ENCODE results near the gene B4GAT1.
A peak's percentile ranks its signal among the peaks of the same experiment; 100 is the strongest.
"Not testable (repeated sequence)": the region's sequence is repeated elsewhere in the genome, so short reads cannot be mapped to it uniquely, and the experiment has no call there.

Gene B4GAT1

DNA sequence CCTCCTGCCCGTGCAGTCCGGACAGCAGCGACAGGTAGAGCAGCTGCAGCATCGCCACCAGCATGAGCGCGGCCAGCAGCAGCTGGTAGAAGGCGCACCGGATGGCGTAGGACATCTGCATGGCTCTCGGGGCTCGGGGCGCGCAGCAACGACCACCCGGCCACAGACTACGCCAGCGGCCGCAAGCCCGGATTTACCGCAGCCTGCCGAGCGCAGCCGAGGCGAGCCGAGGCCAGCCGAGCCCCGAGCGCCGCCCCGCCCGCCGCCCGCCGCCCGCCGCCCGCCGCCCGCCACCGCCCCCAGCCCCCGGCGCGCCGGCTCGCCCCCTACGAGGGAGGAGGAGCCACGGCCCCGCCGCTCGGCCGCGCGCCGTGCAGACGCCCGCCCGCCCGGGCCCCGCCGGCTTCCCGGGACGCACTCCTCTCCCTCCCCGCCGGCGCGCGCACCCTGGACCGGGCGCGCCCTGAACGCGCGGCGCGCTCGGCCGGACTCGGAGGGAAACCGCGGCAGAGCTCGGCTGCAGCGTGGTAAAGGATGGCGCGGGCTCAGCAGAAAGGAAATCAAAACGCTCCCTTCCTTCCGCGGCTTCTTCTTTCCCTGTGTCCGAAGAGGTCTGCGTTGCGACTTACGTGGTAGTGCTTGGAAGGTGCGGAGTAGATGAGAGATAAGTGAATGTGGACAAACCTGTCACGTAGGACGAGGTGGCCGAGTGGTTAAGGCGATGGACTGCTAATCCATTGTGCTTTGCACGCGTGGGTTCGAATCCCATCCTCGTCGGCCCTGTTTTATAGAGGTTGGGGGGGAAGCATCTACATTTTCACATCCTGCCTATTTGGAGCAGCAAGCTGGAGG is at the start of gene B4GAT1:
B4GAT1 (minus strand) TSS at position 205 of the 852 bp plus-strand sequence; CDS start at position 121, 84 bp downstream.
- DNase-seq: peak; percentile 73

DNA sequence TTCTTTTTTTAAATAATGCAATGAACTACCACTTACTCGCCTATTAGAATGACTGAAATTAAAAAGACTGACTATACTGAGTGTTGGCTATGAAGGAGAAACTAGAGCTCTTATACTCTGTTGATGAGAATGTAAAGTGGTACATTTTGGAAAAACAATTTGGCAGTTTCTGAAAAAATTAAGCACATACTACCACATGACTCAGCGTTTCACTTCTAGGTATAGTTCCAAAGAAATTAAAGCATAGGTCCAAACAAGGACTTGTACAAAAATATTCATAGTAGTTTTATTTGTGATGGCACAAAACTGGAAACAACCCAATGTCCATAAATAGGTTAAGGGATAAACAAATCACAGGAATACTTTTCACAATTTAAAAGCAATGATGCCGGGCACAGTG is 46.5 kb upstream of the B4GAT1 start:
- DNase-seq: no peak

DNA sequence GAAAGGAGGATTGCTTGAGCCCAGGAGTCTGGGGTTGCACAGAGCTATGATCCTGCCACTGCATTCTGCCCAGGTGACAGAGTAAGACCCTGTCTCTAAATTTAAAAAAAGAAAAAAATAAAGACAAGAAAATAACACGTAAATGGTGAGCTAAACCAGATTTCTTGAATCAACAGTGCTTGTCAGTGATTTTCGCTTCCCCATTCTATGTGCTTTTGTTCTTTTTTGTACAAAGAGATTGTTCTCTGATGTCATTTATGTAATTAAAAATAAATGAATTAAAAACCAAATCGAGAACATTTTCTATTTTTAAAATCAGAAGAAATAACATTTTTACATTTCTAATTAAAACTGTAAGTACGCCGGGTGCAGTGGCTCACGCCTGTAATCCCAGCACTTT is 43.9 kb upstream of the B4GAT1 start:
- DNase-seq: no peak

DNA sequence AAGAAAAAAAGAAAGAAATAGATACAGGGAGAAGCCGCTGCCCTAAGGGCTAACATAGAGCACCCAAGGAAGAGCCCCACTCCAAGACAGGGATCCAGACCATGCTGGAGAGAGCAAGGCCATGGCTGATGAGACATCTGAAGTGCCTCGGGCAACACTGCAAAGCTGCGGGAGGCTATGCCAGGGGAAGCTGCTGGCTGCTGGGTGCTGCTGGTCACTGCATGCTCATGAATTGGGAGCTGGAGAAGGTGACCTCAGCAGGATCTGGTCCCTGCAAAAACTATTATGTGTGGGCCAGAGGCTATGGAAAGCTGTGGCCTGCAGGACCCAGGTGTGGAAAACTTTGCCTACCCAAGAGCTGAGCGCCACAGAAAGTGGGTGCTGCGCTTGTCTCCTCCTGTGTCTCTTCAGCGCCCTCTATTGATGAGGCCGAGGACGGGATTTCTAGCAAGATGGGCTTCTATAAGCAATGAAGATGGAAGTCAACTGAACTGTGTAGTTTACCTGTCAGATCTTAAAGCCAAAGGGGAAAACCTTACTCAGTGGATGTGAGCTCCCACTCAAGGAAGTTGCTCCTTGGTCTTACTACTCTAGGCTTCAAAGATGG is 41.5 kb upstream of the B4GAT1 start:
- no peak for DNase-seq

DNA sequence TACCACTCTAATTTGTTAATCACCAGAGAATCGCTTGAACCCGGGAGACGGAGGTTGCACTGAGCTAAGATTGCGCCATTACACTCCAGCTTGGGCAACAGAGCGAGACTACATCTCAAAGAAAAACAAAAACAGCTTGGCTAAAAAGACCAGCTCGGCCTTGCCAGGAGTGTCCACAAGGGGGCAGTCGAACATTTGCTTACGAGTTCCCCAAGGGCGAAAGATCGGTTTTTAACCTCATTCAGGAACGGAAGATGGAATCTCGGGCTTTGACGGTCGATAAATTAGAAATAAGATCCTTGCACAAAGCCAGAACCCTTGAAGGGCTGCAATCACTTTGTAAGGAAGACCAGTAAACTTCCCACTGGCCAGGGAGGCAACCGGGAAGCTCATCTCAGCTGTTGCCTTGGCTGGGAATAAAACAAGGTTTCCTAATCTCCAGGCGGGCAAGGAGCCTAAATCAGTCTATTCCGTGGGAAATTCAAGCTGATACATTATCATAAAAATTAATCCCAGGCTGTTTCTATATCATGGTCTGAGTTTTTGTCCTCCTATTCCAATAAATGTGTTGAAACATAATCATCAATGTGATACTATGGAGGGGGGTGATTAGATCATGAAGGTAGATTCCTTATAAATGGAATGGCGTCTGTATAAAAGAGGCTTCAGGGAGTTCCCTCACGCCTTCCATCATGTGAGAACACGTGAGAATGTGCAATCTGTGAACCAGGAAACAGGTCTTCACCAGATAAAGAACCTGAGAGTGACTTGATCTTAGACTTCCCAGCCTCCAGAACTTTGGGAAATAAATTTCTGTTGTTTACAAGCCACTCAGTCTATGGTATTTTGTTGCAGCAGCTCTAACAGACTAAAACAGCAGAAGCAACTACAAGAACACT is 39.0 kb upstream of the B4GAT1 start:
- peak; percentile 73 for DNase-seq

DNA sequence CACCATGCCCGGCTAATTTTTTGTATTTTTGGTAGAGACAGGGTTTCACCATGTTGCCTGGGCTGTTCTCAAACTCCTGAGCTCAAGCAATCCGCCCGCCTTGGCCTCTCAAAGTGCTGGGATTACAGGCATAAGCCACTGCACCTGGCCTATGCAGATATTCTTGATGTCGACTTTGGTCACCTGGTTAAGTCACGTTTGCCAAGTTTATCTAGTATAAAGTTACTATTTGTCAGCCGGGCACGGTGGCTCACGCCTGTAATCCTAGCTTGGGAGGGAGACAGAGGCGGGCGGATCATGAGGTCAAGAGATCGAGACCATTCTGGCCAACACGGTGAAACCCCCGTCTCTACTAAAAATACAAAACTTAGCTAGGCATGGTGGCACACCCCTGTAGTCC is 36.9 kb upstream of the B4GAT1 start:
- DNase-seq: not testable (repeated sequence)

DNA sequence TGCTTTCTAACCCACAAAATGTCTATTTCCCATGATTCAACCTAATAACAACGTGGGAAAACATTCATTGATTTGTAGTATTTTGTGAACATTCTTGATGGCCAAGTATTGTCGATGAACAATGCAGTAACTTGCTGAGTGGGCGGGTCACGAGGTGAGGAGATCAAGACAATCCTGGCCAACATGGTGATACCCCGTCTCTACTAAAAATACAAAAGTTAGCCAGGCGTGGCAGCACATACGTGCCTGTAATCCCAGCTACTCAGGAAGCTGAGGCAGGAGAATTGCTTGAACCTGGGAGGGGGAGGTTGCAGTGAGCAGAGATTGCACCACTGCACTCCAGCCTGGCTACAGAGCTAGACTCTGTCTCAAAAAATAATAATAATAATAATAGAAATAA is 32.8 kb upstream of the B4GAT1 start:
- not testable (repeated sequence) for DNase-seq

DNA sequence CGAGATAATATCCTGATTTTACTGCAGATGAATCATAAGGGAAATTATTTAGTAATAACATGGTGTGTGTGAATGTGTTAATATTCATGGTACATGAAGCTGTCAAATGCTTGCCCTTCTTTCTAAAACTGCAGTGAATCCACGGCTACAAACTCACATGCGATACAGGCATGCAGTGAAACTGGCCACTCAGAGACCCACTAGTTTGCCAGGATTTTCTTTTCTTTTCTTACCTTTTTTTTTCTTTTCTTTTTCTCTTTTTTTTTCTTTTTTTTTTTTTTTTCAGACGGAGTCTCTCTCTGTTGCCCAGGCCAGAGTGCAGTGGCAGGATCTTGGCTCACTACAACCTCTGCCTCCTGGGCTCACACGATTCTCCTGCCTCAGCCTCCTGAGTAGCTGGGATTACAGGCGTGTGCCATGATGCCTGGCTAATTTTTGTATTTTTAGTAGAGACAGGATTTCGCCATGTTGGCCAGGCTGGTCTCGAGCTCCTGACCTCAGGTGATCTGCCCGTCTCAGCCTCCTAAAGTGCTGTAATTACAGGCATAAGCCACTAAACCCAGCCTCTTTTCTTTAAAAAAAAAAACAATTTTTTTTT is 26.4 kb upstream of the B4GAT1 start:
- not testable (repeated sequence) for DNase-seq

DNA sequence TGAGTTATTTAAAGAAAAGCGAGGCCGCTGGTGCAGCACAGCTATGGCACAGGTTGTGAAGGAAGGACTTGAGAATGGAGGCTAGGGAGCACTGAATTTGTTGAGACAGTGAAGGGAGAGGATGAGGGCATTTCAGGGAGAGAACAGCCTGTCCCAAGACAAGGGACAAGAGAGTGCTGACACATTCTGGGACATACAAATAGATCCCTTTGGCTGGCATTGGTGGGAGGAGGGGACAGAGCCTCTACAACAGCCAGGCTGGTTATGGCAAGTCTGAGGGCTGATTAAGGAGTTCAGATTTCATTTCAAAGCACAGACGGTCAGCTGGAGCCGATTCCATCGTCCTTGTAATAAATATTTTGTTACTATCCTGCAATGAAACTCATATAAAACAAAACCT is 25.8 kb upstream of the B4GAT1 start:
- no peak for DNase-seq

DNA sequence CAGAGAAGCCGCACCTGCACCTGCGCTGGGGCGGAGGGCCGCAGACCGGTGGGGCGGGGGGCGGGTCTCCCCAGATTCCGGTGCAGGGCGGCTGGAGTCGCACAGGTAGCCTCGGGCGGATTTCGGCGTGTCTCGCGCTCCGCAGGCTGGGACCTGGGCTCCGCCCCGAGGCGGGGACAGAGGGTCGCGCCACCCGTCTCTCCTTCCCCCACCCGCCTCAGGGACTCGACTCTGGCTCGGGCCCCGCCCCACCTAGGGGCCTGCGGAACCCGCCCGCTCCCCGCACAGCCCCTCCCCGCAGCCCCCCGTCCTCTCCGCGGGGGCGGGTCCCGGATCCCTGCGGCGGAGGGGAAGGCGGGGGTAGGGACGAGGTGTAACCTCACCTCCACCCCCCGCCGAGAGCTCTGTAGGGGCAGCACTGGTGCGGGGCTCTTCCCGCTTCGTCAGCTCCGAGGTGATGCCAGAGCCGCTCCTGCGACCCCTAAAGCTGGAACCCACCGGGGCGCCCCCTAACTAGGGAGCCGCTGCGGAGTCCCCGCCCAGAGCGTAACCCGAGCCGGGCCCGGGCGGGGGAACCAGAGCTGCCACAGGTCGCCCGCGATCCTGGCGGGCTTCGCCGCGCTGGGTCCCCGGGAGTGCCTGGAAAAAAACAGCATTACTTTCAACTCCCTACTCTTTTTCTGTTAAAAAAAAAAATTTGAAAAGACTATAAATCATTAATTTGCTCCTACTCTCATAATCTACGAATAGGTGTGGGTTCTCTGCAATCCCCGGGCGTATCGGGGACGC is 24.4 kb upstream of the B4GAT1 start, which contains the start of gene SLC29A2:
SLC29A2 (minus strand) TSS at position 134 of the 789 bp plus-strand sequence. CDS start 169 bp downstream, outside the sequence.
- DNase-seq: peak; percentile 97

DNA sequence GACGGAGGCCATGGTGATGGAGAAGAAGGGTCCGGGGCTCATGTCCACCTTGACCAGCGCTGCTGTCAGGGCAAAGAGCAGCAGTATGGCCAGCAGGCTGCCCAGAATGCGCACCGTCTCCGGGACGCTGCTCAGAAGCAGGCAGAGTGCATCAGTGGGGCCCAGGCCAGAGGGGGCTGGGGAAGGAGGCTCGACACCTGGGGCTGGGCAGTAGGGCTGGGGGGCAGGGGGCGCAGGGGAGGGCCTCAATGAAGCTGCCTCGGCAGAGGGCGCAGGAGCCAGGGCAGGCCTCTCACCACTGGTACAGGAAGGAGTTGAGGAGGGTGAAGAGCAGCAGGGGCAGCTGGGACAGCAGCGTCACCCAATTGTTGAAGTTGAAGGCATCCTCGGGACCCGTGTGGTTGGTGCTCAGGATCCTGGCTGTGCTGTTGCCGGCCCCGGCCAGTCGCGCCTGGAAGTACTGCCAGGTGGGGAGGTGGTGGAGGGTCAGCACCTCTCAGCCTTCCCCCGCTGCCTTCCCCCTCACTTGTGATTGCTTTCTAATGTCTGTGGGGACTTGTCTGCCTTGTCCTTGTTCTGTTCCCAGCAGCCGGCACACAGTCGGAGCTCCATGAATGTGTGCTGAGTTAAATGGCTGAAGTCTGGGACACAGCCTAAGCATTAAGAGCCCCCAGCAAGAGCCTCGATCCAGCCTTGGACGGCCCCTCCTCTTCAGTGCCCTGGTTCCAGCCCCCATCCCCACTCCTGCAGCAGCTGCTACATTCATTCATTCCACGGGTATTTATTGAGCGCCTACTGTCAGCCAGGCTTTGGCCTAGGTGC is 21.9 kb upstream of the B4GAT1 start:
- no peak for DNase-seq

DNA sequence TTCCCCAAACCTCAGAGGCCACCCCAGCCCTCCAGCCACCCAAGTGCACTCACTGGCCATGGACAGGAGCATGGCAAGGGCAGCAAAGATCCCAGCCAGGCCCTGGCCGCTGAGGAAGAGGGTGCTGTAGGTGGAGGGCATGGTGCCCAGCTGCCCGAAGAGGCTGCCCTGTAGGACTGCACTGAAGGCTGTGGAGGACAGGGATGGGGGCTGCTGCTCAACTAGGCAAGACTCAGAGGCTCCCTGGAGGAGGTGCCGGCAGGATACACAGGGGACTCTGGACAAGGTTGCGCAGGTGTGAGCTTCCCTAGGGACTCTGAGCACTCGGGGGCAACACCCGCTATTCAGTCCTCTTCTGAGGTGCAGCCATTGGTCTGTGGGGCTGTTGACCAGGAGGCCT is 21.1 kb upstream of the B4GAT1 start:
- DNase-seq: no peak

DNA sequence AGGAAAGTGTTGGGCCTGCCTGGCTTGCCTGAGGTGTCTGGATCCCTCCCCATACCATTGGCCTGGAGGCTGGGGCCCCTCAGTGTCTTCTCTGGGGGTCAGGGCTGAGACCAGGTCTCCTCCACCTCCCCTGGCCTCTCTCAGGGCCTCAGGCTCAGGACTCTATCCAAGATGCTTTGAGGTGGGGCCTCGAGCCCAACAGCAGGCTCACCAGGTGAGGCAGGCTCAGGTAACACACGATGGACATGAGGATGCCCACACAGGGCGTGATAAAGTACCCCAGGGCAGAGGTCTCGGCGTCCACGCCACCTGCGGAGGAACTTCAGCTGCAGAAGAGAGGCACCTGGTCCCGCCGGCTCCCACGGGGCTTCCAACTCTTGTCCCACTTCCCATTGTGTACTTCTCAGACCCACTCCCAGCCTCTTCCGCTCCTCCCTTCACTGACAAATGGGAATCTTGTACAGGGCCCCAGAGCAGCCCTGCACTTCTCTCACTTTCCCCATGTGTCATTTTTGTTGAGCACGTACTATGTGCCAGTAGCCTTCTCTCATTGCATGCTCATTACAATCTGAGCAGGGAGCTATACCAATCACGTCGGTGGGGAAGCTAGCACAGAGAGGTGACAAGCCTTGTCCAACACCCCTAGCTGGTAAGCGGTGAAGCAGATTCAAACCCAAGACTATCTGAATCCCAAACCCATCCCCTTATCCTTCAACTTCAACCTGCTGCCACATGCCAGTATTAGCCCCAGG is 20.3 kb upstream of the B4GAT1 start:
- DNase-seq: no peak

DNA sequence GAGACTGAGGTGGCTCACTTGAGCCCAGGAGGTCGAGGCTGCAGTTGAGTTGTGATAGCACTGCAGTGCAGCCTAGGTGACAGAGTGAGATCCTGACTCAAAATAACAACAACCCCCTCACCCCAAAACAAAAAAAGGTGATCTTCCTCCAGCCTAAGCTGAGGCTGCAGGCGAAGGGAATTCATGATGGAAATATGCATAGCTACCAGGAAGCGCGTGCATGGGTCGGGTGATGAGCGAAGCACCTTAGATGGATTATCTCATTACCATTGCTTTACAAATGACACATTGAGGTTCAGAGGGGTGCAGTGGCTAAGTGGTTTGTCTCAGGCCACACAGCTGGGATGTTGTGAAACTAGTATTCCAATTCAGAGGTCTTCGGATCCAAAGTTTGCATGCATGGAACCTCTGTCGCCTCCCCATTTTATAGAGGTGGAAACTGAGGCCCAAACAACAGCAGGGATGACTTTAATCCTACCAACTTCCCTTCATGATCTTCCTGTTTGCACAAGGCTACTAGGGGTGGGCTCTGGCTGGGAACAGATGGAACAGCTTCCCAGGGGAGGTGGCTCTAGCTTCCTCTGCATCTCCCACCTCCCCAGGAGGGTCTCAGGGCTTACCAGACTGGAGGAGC is 19.5 kb upstream of the B4GAT1 start:
- DNase-seq: no peak

DNA sequence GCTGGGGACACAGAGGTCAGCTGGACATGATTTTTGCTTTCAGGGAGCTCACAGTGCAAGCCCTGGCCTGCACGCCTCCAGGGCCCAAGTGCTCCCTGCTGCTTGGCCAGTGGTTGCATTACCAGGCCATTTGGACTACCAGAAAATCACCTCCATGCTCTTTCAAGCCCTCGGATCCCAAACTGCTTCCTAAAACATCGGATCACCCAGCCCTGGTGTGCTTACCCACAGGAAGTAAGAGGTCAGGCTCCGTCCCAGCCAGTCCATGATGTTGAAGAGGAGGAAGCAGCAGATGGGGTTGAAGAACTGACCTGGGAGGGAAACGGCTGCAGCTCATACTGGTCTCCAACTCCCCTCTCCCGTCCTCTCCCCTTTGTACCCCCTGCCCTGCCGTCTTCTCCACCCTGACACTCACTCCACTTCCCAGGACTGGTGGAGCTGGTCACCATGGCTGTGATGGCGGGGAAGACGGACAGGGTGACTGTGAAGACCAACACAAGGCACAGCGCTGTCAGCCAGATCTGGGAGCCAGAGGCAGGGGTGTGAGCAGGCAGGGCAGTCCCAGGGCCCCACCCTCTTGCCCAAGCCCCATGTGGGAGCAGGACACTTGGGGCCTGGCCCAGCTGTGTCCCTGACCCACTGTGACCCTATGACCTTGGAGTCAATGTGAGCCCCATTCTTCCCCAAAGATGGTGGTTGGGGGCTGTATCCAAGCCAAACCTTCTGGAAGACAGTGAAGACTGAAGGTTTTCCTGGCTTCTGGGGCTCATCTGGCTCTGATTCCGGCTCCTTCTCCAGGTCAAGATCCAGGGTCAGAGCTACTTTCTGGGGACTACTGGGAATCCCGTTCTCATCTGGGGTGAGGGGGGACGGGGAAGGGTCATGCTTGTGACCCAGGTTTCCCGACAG is 18.5 kb upstream of the B4GAT1 start:
- DNase-seq: no peak

DNA sequence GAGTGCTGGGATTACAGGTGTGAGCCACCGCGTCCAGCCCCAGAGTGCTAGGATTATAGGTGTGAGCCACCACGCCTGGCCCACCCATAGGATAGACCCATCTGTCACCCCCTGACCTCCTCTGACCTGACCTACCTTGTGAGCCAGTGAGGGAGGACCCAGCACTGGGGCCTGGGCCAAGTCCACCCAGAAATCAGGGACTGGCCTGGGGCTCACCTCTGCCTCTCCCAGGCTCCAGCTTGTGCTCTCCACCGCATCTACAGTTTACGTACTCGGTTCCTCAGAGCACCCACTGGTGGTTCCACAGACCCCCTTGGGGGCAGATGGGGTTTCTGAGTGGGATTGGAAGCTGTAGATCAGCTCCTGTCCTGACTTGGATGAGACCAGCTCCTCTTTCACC is 17.7 kb upstream of the B4GAT1 start:
- no peak for DNase-seq

DNA sequence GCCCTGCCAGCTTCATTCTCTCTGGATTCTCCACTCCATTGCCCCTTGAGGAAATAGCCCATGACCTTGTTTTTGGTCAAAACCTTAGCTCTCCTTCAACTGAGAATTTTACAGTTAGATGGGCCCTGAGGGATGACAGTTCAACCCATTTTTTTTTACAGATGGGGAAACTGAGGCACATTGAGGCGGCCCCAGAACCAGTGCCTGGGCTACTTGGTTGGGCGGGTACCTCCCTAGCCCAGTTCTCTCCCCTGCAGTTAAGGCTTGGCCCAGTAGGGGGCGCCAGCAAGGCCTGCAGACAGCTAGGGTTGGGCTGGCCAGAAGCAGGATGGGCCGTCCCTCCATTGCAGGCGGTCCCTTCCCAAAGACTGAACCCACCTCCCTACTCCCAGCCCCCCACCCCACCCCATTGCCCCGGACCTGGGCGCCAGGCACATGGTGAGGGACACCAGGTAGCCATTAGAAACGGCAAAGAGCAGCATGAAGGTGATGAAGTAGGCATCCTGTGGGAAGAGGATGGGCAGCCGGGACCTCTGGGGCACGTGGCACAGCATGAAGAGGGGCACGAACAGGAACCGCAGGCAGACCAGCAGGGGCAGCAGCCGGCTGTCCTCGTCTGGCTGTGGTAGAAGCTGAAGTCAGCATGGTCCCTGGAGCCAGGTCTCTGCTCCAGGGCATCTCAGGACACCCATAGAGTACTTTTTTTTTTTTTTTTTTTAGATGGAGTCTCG is 16.5 kb upstream of the B4GAT1 start:
- DNase-seq: no peak

DNA sequence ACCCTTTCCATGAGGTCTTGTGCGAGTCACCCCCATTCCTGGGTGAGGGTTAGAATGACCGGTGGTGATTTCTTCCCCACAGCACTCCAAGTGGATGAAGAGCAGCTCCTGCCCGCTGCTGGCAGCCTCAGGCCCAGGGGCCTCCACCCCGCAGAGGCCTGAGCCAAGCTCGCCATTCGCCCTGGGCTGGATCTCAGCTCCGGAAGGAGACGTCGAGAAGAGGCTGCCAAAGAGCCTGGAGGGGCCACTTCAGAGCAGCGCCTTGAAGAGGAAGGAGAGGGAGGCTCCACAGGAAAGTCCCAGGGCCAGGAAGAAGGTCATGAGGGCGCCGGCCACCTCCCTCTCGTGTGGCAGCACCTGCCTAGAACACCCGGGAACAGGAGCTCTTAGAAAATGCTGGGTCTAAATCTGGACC is 15.8 kb upstream of the B4GAT1 start:
- no peak for DNase-seq

All from NCI-H2171 (cell line).